ENCODE results near the gene CD38.

GRCh38 chr4:15757054-15757453, 21.1 kb upstream of the CD38 start:
- TF ChIP-seq, protein P1, sequence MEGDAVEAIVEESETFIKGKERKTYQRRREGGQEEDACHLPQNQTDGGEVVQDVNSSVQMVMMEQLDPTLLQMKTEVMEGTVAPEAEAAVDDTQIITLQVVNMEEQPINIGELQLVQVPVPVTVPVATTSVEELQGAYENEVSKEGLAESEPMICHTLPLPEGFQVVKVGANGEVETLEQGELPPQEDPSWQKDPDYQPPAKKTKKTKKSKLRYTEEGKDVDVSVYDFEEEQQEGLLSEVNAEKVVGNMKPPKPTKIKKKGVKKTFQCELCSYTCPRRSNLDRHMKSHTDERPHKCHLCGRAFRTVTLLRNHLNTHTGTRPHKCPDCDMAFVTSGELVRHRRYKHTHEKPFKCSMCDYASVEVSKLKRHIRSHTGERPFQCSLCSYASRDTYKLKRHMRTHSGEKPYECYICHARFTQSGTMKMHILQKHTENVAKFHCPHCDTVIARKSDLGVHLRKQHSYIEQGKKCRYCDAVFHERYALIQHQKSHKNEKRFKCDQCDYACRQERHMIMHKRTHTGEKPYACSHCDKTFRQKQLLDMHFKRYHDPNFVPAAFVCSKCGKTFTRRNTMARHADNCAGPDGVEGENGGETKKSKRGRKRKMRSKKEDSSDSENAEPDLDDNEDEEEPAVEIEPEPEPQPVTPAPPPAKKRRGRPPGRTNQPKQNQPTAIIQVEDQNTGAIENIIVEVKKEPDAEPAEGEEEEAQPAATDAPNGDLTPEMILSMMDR (IDR thresholded peaks at IDR 0.05): no peak
- no peak for TF ChIP-seq POLR2AphosphoS5 (IDR thresholded peaks at IDR 0.05)

Data from suprapubic skin (tissue), 3 donors.